HG02610 (cell line): ENCODE data around the gene ITGB3.
"Not testable (repeated sequence)": the region's sequence is repeated elsewhere in the genome, so short reads cannot be mapped to it uniquely, and the experiment has no call there.

ENCODE experiments used
- ATAC-seq: cut with Tn5 transposase; IDR thresholded peaks from one replicate; pipeline ENCODE4 v1.9.1; 2021; ENCODE audit warnings: mild to moderate bottlenecking, moderate library complexity; ENCODE audit not compliant: unreplicated experiment

Gene ITGB3

GRCh38 chr17:47253541-47254402 is at the start of gene ITGB3:
Gene ITGB3, plus strand, starts transcription at chr17:47253827. Its CDS starts 35 bp downstream, at chr17:47253862.
- peak; percentile 84 for ATAC-seq

GRCh38 chr17:47203984-47204721 is 49.5 kb upstream of the ITGB3 start:
- no peak for ATAC-seq

GRCh38 chr17:47204722-47205418 is 48.8 kb upstream of the ITGB3 start:
- ATAC-seq = peak; percentile 62

- peak; percentile 43 for ATAC-seq
Observed at GRCh38 chr17:47205419-47205963, 48.1 kb upstream of the ITGB3 start.

GRCh38 chr17:47207143-47208067 is 46.2 kb upstream of the ITGB3 start:
- no peak for ATAC-seq

GRCh38 chr17:47208744-47209488 is 44.7 kb upstream of the ITGB3 start, which contains the start of gene MYL4:
Gene MYL4, plus strand, starts transcription at chr17:47209348. Its CDS starts 75 bp downstream, at chr17:47209423.
- ATAC-seq = no peak

GRCh38 chr17:47209499-47209898 is 44.1 kb upstream of the ITGB3 start:
- no peak for ATAC-seq

GRCh38 chr17:47210105-47210504 is 43.5 kb upstream of the ITGB3 start:
- no peak for ATAC-seq

GRCh38 chr17:47210779-47211178 is 42.8 kb upstream of the ITGB3 start:
- no peak for ATAC-seq

GRCh38 chr17:47212458-47212857 is 41.2 kb upstream of the ITGB3 start:
- no peak for ATAC-seq

GRCh38 chr17:47213540-47213939 is 40.1 kb upstream of the ITGB3 start:
- ATAC-seq = no peak

- ATAC-seq = no peak
Observed at GRCh38 chr17:47214931-47215330, 38.7 kb upstream of the ITGB3 start.

GRCh38 chr17:47216821-47217220 is 36.8 kb upstream of the ITGB3 start:
- ATAC-seq = not testable (repeated sequence)

GRCh38 chr17:47217279-47217678 is 36.3 kb upstream of the ITGB3 start:
- not testable (repeated sequence) for ATAC-seq

- ATAC-seq = no peak
Observed at GRCh38 chr17:47218896-47219430, 34.7 kb upstream of the ITGB3 start.

- no peak for ATAC-seq
Observed at GRCh38 chr17:47219621-47220475, 33.8 kb upstream of the ITGB3 start.

GRCh38 chr17:47220531-47220999 is 33.1 kb upstream of the ITGB3 start:
- no peak for ATAC-seq

GRCh38 chr17:47221154-47221553 is 32.5 kb upstream of the ITGB3 start:
- no peak for ATAC-seq
